GM21423 (cell line): ENCODE data around the gene NSUN4.
"Not testable (repeated sequence)": the region's sequence is repeated elsewhere in the genome, so short reads cannot be mapped to it uniquely, and the experiment has no call there.

Experiments
- ATAC-seq: cut with Tn5 transposase; IDR thresholded peaks from one replicate; pipeline ENCODE4 v1.9.1; 2021; ENCODE audit warnings: mild to moderate bottlenecking, moderate library complexity; ENCODE audit not compliant: unreplicated experiment

Gene NSUN4

DNA sequence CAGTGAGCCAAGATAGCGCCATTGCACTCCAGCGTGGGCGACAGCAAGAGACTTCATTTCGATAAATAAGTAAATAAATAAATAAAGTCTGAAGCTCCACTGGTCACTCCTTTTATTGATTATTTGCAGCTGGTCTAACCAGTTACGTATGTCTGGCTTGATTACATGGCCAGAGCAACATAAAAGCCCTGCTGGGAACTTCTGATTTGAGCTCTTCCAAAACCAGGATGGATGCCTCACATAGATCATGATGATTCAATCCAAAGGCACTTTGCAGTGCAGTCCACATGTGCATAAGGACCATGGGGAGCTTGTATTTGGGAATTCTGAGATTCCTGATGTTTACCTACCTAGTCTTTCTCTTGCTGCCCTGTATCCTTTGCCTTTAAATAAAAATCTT, 24.0 kb downstream of the NSUN4 start:
- ATAC-seq, result no peak

DNA sequence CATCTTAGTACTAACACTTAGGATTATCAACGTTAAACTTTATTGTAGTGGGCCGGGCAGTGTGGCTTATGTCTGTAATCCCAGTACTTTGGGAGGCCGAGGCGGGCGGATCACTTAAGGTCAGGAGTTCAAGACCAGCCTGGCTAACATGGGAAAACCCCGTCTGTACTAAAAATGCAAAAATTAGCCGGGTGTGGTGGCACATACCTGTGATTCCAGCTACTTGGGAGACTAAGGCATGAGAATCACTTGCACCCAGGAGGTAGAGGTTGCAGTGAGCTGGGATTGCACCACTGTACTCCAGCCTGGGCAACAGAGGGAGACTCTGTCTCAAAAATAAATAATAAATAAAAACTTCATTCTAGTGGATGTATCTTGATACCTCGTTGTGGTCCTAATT, 25.2 kb downstream of the NSUN4 start:
- not testable (repeated sequence) for ATAC-seq

DNA sequence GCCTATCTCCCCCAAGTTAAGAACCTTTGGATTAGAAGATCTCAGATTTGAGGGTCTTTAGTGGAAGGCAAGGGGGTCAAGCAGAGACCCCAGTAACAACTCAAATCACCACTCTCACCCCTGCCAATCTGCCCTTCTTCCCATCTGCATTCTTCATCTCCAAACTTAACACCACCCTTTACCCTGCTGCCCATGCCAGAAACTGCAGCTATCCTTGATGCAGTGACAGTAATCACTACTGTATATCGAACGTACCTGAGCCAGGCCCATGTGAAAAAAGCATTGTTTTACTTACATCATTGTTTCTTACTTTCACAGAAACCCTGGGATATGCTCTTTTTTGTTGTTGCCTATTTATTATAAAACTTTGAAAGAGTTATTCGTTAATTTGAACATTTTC, 26.5 kb downstream of the NSUN4 start:
- no peak for ATAC-seq

DNA sequence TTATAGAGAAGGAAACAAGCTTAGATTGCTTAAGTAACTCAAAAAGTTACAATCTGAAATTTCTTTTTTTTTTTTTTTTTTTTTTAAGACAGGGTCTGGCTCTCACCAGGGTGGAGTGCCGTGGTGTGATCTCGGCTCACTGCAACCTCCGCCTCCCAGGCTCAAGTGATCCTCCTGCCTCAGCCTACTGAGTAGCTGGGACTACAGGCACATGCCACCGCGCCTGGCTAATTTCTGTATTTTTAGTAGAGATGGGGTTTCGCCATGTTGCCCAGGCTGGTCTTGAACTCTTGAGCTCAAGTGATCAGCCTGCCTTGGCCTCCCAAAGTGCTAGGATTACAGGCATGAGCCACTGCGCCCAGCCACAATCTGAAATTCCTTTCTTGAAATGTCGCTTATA, 27.1 kb downstream of the NSUN4 start:
- ATAC-seq, result not testable (repeated sequence)

DNA sequence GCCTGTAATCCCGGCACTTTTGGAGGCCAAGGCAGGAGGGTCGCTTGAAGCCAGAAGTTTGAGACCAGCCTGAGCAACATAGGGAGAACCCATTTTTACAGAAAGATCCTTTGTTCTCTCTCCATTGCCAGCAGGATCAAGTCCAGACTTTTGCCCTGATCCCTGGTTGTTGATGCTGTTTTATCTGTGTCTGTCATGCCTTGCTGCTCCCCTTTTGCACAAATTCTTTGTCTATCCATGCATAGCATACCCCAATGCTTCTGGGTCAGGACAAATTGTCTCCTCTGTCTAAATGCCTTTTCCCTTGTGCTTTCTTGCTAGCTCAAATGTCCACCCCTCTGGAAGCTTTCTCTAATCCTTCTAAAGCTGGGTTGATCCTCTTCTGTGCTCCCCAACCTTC, 28.2 kb downstream of the NSUN4 start:
- ATAC-seq, result no peak

DNA sequence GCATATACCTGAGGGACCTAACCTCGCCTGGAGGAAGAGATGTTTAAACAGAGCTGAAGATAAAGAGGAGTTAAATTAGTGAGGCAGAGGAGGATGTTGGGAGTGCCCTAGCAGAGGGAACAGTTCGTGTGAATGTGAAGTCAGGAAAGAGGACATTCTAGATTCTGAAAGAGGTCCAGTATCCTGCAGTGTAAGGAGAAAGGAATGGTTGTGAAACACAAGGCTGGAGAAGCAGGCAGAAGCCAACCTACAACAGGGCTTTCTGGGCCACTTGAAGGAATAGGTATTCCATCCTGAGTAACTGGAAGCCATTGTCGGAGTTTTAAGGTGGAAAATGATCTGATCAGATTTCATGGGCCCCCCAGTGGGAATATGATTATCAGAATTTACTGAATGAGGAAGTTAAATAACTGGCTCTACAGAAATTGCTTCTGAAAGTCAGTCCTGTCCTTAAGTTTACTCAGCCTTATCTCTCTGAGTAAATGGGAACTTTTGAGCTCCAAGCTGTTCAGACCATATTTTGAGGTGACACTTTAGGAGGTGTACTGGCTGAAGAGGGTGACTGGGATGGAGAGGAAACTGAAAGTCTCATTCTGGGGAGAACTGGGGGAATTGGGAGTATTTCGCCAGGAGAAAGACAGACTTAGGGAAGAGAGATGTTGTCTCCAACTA, 29.1 kb downstream of the NSUN4 start:
- ATAC-seq, result no peak

DNA sequence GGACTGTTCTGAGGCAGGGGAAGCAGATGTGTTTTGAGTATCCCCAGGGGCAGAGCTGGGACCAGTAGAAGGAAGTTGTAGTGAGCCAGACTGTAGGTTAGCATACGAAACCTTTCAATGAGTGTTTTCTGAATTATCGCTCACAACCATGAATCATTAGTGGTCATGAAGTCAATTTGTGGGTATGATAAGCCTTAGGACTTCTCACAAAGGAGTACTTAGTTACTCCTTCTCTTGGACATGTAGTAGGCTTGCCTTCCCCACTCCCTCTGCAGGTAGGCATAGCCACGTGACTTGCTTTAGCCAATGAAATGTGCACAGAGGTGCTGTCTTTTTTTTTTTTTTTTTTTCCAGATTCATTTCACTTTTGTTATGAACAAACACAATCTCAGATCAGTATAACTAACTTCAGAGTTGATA, 29.6 kb downstream of the NSUN4 start:
- no peak for ATAC-seq

DNA sequence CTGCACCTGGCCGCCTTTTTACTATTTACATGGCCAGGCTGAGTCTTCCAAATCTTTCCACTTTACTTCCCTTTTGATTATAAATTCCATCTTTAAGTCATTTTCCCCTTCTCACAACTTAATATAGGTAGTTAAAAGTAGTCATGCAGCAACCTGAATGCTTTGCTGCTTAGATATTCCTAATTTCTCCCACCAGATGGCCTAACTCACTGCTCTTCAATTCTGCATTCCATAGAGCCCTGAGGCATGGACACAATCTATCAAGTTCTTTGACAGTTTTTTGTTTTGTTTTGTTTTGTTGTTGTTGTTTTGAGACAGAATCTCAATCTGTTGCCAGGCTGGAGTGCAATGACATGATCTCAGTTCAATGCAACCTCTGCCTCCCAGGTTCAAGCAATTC, 31.8 kb downstream of the NSUN4 start:
- ATAC-seq, result no peak

DNA sequence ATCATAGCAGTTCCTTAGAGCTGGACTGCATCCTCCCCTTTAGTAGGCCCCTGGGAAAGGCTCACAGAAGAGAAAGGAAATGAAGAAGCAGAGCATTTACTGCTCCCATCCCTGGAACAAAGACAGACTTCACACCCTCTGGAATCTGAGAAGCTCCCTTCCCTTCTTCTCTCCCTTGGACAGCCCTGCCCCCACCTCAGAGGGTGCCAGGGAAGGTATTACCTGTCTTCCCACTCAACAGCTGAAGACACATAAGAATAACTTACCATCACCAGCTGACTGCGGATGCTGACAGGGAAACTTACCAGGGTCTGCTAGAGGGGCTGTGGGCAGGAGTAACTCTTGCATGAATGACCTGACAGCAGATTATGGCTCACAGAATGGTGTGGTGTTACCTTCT, 39.4 kb downstream of the NSUN4 start:
- ATAC-seq, result no peak

DNA sequence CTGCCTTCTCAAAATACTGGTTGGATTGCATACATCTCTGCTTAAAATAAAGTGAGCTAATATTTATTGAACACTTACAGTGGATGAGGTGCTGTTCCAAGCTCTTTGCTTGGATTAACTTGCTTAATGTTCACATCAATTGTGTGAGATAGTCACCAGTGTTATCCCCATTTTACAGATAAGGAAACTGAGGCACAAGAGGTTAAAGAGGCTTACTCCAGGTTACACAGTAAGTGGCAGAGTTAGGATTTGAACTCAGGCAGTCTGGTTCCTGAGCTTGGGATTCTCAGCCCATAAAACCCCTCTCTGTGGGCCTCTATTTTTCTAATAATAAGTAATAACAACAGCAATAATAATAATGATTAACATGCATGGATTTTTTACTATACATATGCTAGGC, 39.9 kb downstream of the NSUN4 start:
- no peak for ATAC-seq

DNA sequence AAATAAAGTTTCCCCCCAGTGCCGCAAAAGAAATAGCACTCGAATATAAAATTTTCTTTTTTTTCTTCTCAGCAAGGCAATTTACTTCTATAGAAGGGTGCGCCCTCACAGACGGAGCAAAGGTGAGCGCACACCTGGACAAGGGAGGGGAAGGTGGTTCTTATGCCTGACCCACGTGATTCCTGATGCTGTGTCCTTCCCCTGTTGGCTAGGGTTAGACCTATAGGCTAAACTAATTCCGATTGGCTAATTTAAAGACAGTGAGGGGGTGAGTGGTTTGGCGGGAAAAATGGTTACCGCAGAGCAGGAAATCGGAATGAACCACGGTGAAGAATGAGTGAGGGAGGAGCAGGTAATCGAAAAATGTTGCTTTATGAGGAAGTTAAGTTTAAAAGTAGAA, 52.9 kb downstream of the NSUN4 start:
- ATAC-seq, result no peak

DNA sequence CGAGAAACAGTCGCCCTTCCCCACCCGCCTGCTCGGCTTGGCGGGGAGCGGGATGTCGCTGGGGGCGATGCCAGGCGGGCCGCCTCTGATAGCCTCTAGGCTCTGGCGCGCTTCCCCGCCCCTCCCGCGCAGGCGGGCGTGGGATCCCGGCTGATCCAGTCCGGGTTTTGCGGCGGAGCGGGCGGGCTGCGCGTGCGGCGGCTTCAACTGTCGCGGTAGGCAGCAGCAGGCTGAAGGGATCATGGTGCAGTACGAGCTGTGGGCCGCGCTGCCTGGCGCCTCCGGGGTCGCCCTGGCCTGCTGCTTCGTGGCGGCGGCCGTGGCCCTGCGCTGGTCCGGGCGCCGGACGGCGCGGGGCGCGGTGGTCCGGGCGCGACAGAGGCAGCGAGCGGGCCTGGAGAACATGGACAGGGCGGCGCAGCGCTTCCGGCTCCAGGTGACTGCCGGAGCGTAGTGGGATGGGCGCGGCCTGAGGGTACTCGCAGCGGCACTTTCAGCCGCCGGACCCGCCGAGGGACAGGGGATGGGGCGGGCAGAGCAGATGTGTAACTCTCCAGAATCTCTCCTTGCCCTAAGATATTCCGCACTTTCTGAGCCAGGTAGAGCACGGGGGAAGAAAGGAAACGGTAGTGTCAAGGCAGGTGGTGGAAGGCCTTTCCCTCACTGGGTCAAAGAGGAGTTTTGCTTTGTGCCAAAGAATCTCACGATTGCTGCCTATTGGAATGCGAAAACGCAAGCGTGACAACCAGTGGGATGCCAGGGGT, 53.7 kb downstream of the NSUN4 start, which contains the start of gene FAAH:
Gene FAAH (plus strand): TSS at position 210 of the 764 bp plus-strand sequence. CDS start 32 bp downstream, at position 242.
- ATAC-seq, result no peak

DNA sequence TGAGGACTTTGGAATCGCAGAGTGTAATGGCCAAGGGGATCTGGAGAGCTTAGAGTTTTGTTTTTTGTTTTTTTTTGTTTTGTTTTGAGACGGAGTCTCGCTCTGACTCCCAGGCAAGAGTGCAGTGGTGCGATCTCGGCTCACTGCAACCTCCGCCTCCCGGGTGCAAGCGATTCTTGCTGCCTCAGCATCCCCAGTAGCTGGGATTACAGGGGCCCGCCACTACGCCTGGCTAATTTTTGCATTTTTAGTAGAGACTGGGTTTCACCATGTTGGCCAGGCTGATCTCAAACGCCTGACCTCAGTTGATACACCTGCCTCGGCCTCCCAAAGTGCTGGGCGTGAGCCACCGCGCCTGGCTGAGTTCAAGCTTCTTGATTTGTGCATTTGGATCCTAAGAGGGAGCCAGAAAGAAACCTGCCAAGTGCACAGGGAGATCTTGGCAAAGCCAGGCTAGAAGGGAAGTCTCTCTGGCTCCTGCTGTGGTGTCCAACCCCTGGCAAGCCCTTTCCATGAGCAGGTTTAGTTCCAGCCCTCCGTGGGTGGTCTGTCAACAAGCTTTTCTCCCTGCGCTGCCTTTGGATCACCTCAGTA, 54.4 kb downstream of the NSUN4 start:
- ATAC-seq, result no peak

DNA sequence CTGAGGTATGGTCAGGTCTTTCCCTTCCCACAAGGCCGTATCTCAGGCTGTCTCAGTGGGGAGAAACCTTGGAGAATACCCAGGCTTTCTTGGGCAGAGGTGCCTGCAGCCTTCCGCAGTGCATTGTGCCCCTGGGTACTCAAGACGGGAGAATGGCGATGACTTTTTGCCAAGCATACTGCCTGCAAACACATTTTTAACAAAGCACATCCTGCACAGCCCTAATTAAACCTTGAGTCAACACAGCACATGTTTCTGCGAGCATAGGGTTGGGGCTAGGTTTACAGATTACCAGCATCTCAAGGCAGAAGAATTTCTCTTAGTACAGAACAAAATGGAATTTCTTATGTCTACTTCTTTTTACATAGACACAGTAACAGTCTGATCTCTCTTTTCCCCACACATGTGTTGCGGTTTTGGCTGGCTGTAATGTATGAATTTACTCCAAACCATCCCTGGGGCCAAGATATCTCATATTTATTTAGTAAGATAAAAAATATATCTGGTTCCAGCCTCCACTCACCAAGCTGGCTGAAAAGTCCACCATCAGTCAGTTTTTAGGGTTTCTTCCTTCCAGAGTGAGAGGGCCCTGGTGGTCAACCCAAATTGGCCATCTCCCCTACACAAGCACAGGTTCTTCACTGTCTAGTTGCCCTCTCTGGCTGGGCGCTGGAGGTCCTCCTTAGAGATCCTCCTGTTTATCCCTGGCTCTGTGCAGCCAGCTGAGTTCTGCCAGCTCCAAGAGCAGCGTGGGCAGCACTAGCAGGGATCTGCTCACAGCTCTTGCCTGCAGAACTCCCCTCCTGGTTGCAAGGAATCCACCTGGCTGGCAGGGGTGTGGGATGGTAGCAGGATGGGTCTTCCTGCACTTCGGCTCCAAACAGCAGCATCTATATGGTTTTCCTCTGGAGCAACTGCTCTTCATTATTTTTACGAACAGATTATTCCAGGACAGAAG, 56.1 kb downstream of the NSUN4 start:
- ATAC-seq, result no peak

DNA sequence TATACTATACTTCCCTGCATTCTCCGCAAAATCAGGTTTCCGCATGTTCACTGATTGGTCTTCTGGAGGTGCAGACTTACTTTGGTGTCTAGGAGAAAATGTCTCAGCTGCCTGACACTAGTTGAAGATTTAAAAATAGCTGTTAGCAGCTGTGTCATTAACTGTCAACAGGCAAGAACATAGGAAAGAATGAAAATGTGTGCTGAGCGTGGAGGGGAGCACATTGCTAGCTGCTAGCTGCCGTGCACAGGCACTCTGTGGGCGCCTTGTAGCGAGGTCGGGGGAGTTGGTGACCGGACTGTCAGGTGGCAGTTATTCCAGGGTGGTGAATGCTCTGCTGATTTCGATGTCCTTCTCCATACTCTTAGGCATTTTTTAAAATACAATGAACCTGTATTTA, 58.7 kb downstream of the NSUN4 start:
- no peak for ATAC-seq

DNA sequence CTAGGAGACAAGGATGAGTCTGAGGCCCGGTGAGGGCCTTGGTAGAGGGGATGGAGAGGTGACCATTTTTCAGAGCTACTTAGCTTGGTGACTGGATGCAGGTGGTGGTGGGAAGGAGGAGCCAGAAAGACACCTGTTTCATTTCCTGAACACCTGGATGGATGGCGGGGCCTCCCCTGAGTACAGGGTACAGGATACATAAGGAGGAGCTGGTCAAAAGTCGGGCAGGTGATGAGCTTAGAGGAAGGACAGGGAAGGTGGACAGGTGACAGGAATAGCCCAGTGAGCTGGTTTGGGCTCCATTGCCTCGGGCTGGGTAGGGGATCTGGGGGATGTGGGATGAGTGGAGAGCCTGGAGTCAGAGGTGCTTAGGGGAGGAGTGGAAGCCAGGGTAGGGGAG, 59.8 kb downstream of the NSUN4 start:
- no peak for ATAC-seq

DNA sequence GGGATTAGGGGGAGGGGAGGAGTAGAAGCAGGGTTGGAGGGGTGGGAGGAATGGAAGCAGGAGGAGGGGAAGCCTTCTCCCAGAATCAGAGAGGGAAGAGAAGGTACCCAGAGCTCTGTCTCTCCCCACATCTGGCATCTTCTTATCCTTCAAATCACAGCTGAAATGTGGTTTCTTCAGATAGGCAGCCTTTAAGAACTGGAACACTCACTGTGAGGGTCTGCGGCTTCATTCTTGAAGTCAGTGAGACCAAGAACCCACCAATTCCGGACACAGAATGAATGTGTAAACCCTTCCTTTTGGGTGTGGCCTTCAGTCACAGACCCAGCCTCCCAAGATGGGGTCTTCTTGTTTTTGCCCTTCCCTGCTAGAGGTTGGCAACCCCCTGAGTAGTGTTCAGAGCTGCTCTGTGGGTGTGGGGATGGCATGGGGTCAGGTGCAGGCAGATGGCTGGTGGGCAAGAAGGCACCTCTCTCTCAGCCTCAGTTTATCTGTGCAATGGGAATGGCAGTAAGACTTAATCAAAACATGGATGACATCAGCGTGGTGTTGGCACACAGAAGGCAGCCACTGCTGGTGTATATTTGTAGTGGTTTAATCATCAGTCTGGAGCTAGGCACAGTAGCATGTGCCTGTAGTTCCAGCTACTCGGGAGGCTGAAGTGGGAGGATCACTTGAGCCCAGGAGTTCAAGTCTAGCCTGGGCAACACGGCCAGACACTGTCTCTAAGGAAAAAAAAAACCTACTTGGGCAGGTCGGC, 60.7 kb downstream of the NSUN4 start:
- no peak for ATAC-seq

DNA sequence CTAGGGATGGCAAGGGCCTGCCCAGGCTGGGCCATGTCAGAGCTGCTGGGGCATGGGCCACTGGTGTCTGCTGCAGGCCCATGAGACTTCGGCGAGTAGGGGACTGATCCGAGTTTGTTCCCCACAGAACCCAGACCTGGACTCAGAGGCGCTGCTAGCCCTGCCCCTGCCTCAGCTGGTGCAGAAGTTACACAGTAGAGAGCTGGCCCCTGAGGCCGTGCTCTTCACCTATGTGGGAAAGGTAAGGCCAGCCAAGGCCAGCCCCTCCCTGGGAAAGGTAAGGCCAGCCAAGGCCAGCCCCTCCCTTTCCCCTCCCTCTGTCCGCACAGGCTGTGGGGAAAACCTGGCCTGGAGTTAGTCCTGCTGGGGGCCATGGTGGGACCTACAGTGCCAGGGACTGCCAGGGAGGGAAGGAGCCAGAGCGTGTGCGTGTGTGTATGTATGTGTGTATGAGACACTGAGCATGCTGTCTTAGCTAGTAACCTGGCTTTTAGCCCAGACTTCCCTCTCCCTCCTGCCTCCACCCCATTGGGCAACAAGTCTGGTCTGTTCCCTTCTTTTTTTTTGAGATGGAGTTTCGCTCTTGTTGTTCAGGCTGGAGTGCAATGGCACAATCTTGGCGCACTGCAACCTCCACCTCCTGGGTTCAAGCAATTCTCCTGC, 61.5 kb downstream of the NSUN4 start:
- ATAC-seq, result no peak

DNA sequence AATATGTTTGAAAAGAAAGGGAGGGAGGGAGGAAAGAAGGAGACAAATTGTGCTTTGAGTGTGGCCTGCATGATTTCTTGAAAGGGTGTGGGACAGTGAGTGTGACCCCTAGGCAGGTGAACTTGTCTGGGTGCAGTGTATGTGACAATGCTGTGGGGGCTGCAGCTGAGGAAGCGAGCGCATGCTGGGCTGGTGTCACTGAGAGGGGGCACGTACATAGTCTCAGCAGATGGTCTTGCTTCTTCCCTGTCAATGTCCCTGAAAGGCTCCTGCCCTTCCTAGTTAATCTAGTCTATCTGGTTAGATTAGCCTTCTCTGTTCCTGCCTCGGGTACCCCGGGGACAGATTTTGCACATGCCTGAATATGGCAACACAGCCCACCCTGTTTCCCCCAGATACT, 63.3 kb downstream of the NSUN4 start:
- no peak for ATAC-seq
